GM12874 (cell line): Measurements from ENCODE around the gene KRTAP13-2.
A peak's percentile ranks its signal among the peaks of the same experiment; 100 is the strongest.

Experiments
- CTCF ChIP-seq: IDR thresholded peaks from 2 replicates; pipeline ENCODE4 v1.5.1; 2011; ENCODE audit warnings: low read depth, mild to moderate bottlenecking, control low read depth, low read length, moderate library complexity; ENCODE audit not compliant: insufficient read depth

KRTAP13-2 gene

GRCh38 chr21:30354308-30355005, 17.6 kb downstream of the KRTAP13-2 start:
- no peak for TF ChIP-seq CTCF

GRCh38 chr21:30351534-30351933, 20.5 kb downstream of the KRTAP13-2 start:
- no peak for TF ChIP-seq CTCF

GRCh38 chr21:30349572-30349971, 22.5 kb downstream of the KRTAP13-2 start:
- no peak for TF ChIP-seq CTCF

- TF ChIP-seq CTCF: no peak
Observed at GRCh38 chr21:30348506-30348905, 23.6 kb downstream of the KRTAP13-2 start, which contains the start of gene KRTAP23-1. TSS of gene KRTAP23-1 (minus strand) at chr21:30348606. CDS start at chr21:30348606, 0 bp downstream.

- TF ChIP-seq CTCF: no peak
Observed at GRCh38 chr21:30345014-30345413, 27.1 kb downstream of the KRTAP13-2 start.

GRCh38 chr21:30340714-30341573, 31.1 kb downstream of the KRTAP13-2 start:
- TF ChIP-seq CTCF: peak; percentile 68; the same call in 1 of the 2 replicates

GRCh38 chr21:30338717-30339116, 33.4 kb downstream of the KRTAP13-2 start:
- TF ChIP-seq CTCF: no peak
